Fibroblast of pulmonary artery (primary cell): ENCODE data around the gene STX4.

Source experiments
- DNase-seq: peaks from one replicate; pipeline ENCODE4 v3.0.0-alpha.2; 2010; ENCODE audit warnings: low read depth
- H3K4me3 ChIP-seq: replicated peaks from 2 replicates; pipeline ENCODE4 v1.5.1; 2011; ENCODE audit warnings: low read depth, mild to moderate bottlenecking, control low read depth, low read length, moderate library complexity
- CTCF ChIP-seq: IDR thresholded peaks from 2 replicates; pipeline ENCODE4 v1.5.1; 2011; ENCODE audit warnings: mild to moderate bottlenecking, control low read depth, low read length, inconsistent platforms; ENCODE audit errors: missing control alignments

STX4 gene

GRCh38 chr16:31000671-31001382 is 32.5 kb upstream of the STX4 start:
- DNase-seq, result no peak
- no peak overlapping the region for H3K4me3 ChIP-seq
- TF ChIP-seq CTCF, result no peak

GRCh38 chr16:31001507-31002249 is 31.7 kb upstream of the STX4 start:
- no peak for DNase-seq
- no peak overlapping the region for H3K4me3 ChIP-seq
- TF ChIP-seq CTCF, result no peak

- TF ChIP-seq CTCF, result no peak
- no peak for DNase-seq
- H3K4me3 ChIP-seq, result no peak overlapping the region
These were observed 31.1 kb upstream of the STX4 start for GRCh38 chr16:31002250-31002700.

GRCh38 chr16:31002862-31003341 is 30.5 kb upstream of the STX4 start:
- no peak for TF ChIP-seq CTCF

GRCh38 chr16:31003744-31004143 is 29.6 kb upstream of the STX4 start:
- no peak overlapping the region for H3K4me3 ChIP-seq
- no peak for DNase-seq
- TF ChIP-seq CTCF, result no peak

More at GRCh38 chr16:31002862-31003341, 30.5 kb upstream of the STX4 start:
- no peak for DNase-seq
- no peak overlapping the region for H3K4me3 ChIP-seq

- no peak overlapping the region for H3K4me3 ChIP-seq
- TF ChIP-seq CTCF, result no peak
- no peak for DNase-seq
These were observed 28.7 kb upstream of the STX4 start for GRCh38 chr16:31004658-31005057.
